Measurements from ENCODE around the gene POLA1.

POLA1 gene

DNA sequence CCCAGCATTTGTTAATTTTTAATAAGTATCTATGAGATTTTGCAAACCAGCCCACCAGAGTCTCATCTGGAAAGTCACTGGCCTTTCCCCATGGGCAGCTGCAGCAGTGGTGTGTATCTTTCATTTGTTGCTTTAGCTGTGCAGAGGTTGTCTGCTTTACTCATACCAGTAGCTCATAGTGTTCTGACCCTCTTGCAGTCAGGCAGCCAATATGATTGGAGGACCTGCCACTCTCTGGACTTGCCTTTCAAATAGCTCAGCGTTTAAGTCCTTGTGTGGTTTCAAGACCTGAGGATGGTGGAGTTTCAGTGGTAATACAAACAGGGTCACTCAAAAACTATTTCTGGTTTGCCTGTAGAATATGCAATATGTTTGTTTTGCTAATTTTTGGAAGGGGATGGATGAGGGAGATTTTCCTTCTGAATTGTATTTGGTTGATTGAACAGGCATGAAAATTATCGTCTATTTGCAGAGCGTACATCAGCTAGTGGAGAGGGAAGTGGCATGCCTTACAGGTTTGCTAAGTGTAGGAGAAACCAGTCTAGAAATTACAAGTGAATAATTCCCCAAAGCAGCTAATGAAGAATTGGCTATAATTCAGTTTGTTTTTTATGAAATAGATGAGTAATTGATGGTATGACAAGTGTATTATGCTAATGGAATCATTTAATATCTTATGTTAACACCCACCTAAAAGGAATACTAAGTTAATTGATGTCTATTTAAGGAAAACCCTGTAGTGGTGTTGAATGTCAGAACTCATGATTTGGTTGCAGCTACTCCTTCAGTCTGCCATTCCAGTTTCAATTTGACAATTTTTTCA, 8.9 kb downstream of the POLA1 start:
- no peak for DNase-seq

DNA sequence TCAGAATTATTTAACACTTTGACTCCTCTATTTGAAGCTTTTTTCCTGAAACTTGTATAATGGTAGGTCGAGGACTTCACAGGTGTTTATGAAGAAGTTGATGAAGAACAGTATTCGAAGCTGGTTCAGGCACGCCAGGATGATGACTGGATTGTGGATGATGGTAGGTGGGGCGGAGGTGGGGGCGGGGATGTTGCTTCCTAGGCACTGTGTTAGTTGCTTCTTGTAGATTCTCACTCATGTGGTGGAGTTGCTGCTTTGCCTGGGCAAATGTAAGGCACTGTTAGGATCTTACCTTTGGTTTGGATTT, 9.4 kb downstream of the POLA1 start:
- DNase-seq = no peak

DNA sequence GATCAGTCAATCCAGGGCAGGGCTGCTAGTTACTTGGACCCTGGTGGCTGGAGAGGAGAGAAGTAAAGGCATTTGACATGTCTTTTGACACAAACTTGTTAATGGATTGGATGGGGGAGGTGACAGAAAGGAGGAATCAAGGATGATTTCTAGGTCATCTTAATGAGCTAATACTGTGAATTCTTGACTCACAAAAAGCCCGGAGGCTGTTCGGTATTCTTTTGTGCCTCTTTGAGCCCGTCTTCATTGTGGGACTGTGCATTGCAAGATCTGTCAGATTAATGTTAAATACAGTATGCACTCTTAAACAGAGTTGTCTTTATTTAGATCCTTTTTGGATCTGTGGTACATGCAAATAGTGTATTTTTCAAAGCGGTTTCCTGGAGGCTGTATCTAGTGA, 25.1 kb downstream of the POLA1 start:
- no peak for DNase-seq

DNA sequence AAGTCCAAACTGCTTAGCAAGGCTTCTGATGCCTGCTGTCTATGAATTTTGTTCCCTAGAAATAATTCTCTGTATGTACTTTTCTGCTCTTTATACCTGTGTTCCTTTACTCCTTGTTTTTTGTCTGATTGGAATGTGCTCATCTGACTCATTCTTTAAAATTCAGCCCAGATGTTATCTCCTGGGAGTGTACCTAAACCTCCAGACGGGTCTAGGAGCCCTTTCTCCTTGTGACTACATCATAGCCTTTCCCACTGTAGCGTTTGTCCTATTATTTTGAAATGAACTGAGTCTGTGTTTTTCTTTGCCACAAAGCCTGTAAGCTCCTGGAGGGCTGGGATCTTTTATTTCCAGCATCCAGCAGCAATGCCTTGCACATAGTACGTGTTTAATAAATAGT, 26.3 kb downstream of the POLA1 start:
- DNase-seq = no peak

DNA sequence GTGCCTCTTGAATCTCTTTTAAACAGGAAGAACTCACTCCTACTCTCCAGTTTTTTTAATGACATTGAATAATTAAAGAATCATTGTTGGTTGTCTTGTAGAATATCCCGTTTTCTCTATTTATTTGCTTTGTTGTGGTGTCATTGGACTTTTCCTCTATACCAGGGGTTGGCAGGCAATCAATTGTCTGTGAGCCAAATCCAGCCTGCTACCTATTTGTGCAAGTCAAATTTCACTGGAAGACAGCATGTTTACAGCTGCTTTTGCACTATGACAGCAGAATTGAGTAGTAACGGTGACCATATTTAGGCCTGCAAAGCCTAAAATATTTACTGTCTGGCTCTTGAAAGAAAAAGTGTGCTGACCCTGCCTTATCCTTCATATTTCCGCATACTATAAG, 34.8 kb downstream of the POLA1 start:
- DNase-seq = no peak

DNA sequence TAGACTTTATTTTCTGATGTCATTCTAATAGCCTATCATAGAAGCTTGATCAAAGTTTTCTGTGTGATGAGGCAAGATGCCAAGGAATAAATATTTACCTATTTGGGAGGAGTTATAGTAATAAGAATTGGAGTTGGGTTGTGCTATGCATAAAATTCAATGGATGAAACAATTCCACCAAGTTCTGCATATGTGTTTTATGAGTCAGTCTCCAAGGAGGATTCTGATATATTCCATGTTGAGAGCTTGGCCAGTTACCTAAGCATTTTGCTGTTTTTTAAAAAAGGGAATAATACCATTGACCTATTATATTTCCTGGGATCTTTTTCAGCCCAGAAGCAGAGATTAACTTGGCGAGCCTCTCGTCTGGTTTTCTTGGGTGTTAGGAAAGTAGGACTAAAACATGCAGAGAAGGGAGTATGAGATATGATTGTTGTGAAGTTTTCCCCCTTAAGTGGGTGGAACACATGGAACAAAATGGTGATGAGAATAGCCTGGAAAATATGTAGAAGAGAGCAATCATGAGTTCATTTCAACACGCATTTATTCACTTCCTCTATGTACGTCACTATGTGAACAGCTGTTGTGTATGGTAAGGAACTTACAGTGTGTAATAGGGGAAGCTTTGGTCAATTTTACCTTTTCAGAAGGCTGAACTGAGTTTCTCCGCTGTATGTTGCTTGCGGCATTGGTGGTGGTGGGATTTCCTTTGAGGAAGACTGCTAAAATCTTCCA, 39.2 kb downstream of the POLA1 start:
- DNase-seq = no peak

DNA sequence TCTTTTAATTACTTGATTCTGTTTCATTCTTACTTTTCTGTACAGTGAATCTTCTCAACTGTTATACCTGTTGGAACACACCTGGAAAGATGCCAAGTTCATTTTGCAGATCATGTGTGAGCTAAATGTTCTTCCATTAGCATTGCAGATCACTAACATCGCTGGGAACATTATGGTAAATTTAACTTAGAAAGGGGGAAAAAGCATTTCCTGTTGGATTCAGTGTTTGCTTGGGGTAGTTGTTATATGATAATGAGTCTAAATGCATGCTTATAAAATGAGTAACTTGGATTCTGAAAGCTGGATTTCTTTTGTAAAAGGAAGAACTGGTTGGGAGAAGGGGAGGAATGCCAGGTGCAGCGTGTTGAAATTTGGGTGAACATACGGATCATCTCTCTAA, 47.6 kb downstream of the POLA1 start:
- DNase-seq = no peak

DNA sequence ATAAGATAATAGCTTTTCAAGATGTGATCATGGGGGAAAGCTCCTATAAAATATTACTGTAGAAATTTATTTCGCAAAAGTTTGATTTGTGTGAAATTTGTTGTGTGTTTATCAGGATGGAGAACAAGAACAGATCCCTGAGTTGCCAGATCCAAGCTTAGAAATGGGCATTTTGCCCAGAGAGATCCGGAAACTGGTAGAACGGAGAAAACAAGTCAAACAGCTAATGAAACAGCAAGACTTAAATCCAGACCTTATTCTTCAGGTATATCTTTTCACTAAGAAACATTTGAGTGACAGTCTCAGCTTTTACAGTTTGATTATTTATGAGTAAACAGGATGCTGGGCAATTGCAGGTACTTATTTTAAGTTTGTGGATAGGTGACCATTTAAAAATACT, 54.5 kb downstream of the POLA1 start:
- no peak for DNase-seq

DNA sequence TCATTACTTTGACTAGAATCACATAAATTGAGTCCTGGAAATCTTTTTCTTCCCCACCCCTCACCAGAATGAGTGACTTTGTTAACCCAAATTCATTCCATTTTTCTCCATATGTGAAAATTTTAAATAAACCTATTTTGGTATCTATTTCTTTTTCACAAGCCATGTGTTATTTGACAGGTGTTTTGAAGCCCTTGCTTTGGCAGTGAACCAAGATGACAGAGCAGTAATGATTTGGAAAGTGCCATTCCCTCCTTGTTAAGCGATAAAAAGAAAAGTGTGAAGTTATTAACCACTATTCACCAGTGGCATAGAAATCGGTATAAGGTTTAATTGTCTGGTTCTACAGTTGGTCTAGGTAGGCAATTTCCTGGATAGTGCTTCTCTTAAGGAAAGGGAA, 66.1 kb downstream of the POLA1 start:
- DNase-seq = no peak

DNA sequence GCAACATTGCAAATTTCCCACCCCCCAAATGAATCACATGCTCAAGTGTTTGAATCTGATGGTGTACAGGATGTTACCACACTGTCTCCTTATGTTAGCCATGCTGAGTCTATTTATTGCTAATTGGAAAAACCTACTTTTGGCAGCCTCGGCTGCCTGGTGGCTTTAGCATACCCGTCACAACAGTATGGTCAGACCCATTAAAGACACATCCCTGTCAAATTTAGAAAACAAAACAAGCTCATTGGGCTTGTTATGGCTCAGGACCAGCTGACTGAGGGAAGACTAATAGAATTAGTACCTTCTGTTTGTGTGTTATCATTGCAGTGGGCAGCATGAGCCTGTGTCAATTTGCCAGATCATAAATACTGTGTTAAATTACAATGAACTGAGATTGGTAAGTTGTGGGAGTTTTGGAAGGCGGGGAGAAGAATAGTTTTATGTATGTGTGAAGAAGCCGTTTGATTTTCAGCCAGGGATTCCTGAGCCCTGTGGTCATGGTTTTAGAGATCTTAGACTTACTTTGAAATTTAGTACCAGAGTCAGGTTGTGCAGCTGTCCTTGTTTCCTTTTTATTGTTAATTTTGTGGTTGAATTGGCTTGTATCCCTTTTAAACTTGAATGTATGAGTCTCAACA, 66.8 kb downstream of the POLA1 start:
- DNase-seq = no peak

DNA sequence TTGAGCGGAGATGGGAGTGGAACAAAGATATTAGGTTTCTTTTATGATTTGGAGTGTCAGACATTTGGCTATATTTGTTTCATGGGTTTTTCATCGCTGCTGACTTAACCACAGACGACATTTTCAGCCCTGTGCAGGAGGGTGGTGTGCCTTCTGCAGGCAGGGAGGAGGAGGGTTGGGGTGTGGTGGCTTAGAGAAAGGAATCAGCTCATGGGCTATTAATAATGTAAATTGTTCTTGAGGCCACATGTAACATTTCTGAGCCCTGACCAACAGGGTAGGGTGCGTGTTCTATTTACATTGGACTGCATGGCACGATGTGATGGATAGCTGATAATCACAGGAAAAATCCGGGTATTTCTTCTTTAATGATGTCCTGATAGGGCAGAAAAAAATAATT, 67.6 kb downstream of the POLA1 start:
- no peak for DNase-seq

DNA sequence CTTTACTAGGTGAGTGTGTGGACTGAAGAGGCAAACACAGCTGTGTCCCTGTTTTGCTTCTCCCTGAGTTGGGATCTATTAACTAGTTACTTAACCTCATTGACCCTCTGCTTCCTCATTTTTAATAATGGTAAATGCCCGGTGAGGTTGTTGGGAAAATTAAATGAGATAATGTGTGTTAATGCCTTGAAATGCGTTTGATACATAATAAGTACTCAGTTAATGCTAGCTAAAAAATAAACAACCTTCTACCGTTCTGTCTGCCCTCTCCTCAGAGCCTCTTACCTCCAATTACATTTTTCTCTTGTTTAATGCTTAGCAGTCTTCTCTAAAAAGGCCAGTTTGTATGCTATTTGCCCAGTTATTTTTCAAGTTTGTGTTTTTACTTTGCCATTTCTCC, 70.3 kb downstream of the POLA1 start:
- no peak for DNase-seq

DNA sequence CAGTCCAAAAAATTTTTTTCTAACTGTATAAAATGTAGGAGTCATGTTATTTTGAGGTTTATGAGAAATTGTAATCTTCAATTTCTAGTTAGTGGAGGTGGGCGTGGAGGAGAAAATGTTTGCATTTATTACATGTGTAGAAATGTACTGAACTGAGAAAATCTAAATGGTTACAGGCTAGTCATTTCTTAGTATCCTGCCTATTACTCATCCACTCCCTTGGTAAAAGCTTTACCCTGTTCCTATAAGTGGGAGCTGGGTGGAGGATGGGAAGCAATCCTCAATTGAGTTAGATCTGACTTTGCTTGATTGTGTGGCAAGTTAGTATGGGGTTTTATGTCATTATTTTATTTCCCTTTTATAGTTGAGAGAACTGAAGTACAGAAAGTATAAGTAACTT, 73.8 kb downstream of the POLA1 start:
- DNase-seq = no peak

DNA sequence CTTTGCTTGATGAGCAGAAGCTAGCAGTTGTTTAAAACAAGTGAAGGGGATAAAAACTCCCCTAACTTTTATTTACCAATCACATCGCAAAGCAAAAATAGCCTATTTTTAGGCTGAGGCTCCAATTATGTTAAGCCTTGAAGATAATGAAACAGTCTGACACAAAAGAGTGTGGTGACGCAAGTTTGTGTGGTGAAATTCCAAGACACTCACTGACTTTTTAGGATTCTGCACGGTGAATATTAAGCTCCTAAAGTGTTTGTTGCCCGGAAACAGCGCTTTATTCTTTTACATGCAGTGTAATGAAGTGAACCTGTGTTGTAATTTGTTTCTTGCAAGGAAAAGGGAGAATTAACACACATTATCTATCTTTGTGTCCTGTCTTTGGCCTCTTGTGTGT, 74.8 kb downstream of the POLA1 start:
- DNase-seq = no peak

DNA sequence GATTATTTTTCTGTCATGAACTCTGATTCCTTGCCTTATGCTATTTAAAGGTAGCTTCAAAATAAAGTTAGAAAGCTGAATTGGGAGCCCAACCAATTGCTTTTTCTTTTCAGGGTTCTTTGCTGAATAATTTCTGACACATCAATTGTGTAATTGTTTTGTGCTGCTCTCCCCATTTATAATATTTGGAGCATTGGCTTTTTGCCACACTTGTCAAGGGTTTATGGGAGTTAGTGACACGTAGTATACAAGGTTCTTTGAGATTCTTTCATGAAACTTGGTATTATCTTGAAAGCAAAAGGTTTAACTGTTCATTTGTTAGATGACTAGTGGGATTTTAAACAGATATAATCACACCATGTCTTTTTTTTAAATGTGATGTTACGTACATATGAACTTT, 80.9 kb downstream of the POLA1 start:
- DNase-seq = no peak

DNA sequence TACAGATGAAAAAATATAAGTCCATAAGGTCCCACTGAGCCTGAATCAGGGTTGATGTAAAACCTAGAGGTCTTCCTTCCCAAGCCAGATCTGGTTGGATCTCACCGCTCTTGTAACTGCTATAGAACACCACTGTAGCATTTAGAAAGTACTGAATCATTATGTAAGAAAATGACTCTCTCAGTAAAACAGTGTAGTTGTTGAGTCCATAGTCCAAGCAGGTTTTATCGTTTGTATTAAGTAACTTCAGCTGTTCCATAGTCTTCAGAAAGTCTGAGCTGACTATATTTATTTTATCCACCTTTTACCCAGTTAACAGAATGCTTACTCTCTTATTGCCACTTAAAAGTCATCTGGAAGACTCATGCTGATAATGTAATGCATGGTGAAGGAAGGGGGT, 82.2 kb downstream of the POLA1 start:
- DNase-seq = no peak

DNA sequence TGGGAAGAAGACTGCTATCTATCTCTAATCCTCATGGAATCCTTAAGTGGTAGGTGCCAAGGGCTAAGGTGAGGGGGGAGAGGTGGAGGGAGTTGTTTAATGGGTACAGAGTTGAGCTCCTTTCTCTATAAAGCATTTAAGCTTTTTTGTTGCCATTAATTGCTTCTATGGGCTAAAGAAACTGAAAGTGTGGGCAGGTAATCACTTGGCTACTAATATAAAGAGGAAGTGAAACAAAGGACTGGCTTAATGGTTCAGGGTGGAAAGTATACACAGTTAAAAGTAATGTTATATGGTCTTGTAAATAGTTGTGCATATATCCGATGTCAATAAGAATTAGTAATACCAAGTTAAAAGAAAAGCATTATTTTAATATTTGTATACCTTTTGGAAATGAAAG, 83.9 kb downstream of the POLA1 start:
- DNase-seq = no peak

DNA sequence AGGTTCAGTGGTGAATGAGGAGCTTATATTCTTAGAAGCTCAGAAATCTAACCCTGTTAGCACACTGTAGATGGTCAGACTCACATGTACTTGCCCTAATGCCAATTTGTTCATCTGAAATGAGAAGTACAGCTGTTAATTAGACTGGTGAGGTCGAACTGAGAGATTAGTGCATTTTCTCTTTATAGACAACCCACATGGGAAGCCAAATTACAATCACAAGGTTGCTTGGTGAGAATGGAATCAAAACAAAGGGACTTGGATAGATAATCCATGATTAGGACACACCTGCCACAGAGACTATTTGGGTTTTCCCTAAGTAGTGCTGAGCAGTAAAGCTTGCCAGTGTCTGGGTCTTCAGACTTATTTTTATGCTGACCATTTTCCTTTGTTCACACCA, 88.3 kb downstream of the POLA1 start:
- no peak for DNase-seq

DNA sequence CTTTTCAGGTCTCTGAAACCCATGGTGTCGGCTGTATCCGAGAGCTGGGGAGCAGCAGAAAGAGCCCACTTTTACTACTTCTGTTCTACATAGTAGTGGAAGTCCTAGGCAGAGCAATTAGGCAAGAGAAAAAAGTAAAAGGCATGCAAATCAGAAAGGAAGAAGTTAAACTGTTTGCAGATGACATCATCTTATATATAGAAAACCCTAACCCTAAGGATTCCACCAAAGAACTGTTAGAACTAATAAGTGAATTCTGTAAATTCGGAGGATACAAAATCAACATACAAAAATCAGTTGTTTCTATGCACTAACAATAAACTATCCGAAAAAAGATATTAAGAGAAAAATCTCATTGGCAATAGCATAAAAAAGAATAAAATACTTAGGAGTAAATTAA, 95.3 kb downstream of the POLA1 start:
- no peak for DNase-seq

DNA sequence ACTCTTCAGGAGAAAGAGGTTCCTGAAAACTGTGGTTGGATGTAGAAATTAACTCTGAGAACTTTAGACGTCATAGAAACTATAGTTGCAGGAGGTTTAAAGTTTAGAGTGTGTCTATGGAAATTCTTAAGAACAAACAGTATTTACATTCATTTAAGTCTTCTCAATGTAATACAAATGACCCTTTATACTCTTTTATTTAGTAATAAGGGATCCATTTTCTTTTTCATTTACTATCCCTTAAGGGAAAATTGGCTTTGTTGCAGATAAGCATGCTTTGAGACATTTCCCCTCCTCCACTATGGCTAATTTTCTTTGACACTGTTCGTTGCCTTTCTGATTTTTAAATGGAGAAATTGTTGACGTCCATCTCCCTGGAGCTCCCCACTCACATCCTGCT, 96.4 kb downstream of the POLA1 start:
- no peak for DNase-seq

DNA sequence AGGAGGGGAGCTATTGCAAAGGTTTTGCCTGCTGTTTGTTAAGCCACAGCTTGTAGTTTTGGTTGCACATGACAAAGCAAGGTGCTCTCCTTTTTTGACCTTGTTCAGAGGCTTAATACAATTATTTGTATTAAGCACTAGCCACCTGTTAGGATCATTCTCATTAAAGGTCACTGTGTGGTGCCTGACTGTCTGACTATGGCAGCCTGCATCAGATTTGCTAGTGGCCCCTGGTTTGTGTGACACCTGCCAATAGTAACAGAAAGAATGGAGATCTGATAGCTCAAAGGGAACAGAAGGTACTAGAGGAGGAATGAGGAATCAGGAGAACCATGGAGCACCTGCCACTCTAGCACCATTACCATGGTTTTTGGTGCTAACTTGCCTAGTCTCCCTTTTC, 102.5 kb downstream of the POLA1 start:
- no peak for DNase-seq

DNA sequence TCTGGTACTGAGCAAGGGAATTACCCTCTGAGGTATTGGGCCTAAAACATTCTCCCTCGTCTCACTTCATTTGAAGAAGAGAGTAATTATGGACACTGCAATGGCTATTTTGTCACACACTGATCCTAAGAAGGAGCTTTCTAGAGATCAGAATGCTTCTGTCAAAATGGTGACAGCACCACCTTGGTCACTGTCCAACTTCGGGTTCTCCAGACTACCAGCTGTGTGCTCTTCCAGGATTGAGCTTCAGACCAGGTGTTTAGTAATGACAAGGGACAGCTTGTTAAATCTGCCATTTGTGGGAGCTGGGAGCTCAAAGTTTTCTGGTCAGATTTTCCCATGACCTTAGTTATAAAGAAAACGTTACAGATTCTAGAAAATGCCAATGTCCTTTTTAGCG, 105.4 kb downstream of the POLA1 start:
- DNase-seq = no peak

DNA sequence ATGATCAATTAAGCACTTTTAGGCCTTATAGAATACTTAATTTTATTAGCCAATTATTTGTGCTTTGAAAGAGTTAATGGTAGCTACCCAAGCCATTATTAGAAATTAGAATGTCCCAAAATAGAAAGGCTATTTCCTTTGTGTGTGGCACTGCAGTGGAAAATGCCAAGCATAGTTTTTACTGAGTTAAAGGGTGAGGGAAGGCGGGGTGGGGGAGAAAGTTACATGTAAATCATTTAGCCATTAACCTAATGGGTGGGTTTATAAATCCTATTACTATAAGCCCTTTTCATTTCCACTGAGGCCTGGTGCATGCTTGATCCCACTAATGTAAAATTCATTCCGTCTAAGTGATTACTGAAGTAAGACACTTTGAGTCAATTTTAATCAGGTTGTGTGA, 105.8 kb downstream of the POLA1 start:
- DNase-seq = no peak

DNA sequence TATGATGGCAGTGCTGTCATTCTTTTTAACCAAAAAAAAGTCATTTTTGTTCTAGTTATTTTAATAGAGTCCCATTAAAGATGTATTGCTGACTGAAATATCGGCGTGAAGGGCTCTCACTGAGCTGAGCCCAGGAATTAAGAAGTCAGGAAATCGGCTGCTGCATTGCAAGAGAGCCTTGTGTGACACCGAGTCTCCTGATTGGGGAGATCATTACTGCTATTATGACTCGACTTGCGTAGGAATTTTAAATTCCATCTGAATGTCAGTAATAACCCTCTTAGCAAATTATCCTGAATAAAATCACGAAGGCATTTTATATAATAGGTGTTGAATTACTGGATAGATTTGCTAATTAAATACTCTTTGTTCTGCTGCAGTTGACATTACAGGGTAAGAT, 111.5 kb downstream of the POLA1 start:
- DNase-seq = no peak
